Left cardiac atrium (tissue), 4 donors: Measurements from ENCODE around the gene MEIS1. TPM values are rescaled to one million over a fixed set of nuclear protein-coding genes. Genes with fewer than 3 reads are reported as not detected.

ENCODE experiments used
- ATAC-seq, 2 donors: fragments of 200-7000 bp; cut with Tn5 transposase; one replicate each; pipeline ENCODE4 v1.9.1; 2020; ENCODE audit warnings: mild to moderate bottlenecking in 2 of 2, moderate library complexity in 2 of 2
- DNase-seq: peaks from one replicate; pipeline ENCODE4 v3.0.0-alpha.2; 2020
- intact Hi-C, 2 donors: fragments of 100-400 bp; cut with DNase I; formaldehyde crosslinking; loops; one replicate each; pipeline versions ENCODE4 v1.14.1 to v1.15.1; 2022 to 2023
- total RNA-seq, 2 donors: library from RNA; stranded (reverse); fragmentation: NEBNext Ultra II Directional; extraction: Animal tissue kit (Norgen Biotek cat#: 25700); gene quantifications; one replicate each; pipeline ENCODE4 v1.2.1, GENCODE V29; 2021
- donor health status: DM: no; HTN: yes; CAD: no.
- donor health status: DM: no; HTN: yes; CAD: no; lungs with severe emphysema.
- donor health status: DM: yes; HTN: yes; CAD: no.
- donor health status: Dilated cardiomyopathy.

Gene MEIS1
- total RNA-seq, 2 donors from 2014 or later: 32.4 to 36.1 TPM

DNA sequence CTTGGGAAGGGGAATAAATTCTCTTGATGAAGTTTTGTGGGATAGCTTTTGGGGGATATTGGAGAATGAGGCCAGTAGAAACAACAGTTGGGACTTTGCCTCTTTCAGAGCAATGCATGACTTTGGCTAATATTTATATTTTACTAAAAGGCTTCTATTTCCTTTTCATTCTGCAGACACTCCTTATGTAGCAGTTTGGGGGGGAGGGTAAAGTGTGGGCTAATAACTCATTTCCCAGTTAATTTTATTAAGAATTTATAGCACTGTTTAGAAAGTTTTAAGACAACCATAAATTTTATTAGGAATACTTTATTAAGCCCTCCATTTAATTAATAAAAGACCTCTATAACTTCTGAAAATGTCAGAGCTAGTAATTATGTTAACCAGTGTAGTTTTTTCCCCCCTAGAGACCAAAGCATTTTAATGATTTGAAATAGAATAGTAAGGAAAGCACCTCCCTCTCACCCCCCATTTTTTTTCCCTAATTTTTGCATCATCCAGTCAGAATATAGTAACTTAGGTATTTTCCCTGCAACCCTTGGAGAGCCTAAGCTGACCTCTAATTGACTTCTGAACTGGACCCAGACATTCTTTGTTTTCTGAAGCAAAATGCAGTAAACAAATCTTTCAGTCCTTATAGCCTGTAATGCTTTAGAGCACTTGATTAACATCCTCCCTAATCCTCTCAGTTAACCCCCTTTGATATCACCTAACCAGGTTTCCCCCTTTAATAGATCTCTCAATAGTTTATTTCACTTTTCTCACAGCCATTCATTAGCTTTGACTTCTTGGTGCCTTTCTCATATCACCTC lies 5.0 kb upstream of the MEIS1 start:
- intact Hi-C loops: loop anchor here (1.0 to 10.0 kb wide), 6 partner anchors 145 to 1605 kb away; no protein-coding TSS in a partner anchor
- DNase-seq (no peak), ATAC-seq (no peak)

DNA sequence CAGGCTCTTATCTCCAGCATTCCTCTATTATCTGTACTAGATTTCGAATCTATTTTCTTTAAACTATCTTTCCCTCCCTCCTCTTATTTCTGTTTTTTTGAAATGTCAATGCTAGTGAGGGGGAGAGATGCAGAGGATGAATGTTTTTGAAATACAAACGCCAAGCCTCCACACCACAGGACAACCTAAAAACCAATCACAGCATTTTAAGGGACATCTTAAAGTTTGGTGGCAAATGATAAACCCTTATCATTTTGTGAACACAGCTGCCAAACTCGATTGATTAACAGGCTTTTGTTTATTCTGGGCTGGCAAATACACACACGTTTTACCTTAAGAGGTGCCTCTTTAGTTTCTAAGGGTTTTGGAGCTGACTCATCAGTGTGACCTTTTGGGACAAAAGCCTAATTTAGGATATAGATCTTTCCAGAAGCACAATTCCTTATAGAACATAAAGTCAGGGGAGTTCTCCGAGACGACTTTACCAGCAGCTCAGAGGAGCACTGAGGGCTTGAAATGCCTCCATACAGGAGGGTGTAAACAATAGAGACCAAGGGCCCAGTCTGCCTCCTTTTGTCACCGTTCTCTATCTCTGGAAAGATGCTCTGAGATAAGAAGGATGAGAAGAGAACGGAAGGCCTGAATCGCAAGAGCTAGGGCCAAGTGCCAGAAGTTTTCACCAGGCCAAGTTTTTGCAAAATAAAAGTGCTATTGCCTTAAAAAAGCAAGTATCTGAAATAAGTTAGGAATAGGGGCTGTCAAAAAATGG lies 4.2 kb upstream of the MEIS1 start:
- DNase-seq (no peak), ATAC-seq (no peak)
- intact Hi-C loops: loop anchor here (5.0 to 10.0 kb wide), 3 partner anchors 147 to 1604 kb away; no protein-coding TSS in a partner anchor

DNA sequence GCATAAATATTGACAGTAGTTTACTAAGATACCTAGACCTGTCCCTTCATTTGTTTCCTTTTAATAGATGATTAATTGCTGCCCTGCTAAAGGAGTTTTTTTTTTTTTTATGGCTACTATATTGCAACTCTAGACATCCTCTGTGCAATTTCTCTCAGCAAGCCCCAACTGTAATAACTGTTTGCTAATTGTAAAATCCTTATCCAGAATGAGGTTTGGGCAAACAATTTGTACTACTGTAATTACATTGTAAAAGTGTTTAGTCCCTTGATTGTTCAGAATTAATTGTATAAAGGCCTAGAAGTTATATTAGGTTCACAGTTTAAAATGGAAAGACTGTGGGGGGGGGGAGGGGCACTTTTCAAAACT lies 3.7 kb upstream of the MEIS1 start:
- DNase-seq: no peak
- ATAC-seq: no peak
- intact Hi-C loops: loop anchor here (5.0 to 10.0 kb wide), 3 partner anchors 146 to 1604 kb away; no protein-coding TSS in a partner anchor

DNA sequence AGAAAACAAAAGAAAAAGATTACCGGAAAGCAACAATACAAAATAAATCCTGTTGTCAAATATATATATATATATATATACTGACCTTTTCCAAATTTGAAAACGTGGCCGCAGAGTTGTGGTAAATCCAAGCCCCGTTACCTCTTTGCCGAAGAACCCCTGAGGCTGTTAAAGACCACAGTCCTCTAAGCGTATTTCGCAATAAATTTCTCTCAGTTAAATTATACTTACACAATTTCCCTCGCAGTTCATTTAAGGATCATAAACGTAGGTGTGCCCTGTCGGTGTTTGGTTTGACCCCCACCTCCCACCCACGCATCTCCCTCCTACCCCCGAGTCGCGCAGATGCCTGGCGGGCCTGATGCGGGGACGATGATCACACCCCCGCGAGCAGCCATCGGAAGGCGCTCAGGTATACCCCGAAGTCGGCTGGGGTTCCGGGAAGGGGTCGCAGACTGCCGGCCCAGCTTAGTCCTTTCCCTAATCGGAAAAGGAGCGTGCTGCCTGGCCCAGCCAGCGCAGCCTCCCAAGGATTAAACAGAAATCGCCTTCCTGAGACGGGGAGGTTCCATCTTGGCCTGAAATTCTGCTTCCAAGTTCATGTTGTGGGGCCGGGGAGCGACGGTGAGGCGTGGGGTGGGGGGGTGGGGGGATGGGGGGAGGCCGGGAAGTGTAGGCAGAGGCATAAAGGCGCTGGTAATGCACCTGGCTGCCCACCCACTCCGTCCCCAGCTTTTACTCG lies 2.9 kb upstream of the MEIS1 start:
- DNase-seq (no peak), ATAC-seq (no peak)
- intact Hi-C loops: loop anchor here (5.0 to 10.0 kb wide), 3 partner anchors 145 to 1603 kb away; no protein-coding TSS in a partner anchor

DNA sequence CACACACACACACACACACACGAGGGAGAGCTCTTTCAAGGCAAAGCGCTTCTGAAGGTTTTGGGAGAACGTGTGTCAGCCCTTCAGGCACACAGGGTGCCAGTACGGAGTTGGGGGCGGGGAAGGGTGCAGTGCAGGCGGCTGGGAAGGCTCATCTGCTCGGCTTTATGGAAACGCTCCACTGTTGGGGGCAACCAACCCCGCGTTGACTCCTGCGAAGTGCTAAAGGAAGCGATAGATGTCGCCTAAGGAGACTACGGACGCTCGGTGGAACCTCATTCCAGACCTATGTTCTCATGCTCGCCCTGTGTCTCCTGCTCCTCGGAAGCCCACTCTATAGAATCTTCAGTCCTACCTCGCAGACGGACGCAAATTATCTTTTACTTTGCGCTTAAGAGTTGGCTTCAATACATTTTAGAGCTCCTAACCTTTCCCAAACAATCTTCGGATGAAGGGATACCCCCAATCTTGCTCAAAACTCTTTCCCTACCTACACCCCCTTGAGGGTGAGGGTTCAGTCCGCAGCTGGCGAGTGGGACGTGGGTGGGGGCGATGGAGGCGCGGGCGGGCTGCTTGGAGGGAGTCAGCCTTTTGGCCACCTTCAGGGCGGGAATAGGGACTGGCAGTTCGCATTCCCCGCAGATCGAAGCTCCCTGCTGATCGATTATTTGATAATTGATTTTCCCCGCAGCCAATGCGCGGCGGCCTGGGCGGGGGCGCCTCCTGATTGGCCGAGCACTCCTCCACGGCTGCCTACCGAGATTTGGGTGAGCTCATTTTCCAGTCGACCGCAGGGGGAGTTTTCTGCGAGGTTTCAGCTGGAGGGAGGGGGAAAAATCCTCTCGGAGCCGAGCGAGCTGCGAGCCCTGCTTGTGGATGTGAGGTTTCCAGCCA lies 1.9 kb upstream of the MEIS1 start:
- intact Hi-C loops: loop anchor here (5.0 to 10.0 kb wide), 3 partner anchors 144 to 1602 kb away; no protein-coding TSS in a partner anchor
- peak; percentile 91 for DNase-seq
- ATAC-seq: peak; percentile 81 to 85

DNA sequence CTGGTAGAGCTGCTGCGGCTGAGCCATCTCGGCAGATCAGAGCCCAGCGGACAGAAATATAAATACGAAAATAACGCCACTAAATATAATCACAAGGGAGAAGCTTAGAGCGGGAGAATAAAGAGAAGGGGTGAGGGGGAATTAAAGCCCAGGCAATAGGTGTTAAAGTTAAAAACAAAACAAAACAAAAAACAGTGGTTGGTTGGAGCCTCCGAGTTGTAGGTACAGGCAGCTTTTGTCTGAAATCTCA lies 1.3 kb upstream of the MEIS1 start:
- DNase-seq: no peak
- no peak for ATAC-seq
- intact Hi-C loops: loop anchor here (5.0 to 10.0 kb wide), 3 partner anchors 144 to 1601 kb away; no protein-coding TSS in a partner anchor

DNA sequence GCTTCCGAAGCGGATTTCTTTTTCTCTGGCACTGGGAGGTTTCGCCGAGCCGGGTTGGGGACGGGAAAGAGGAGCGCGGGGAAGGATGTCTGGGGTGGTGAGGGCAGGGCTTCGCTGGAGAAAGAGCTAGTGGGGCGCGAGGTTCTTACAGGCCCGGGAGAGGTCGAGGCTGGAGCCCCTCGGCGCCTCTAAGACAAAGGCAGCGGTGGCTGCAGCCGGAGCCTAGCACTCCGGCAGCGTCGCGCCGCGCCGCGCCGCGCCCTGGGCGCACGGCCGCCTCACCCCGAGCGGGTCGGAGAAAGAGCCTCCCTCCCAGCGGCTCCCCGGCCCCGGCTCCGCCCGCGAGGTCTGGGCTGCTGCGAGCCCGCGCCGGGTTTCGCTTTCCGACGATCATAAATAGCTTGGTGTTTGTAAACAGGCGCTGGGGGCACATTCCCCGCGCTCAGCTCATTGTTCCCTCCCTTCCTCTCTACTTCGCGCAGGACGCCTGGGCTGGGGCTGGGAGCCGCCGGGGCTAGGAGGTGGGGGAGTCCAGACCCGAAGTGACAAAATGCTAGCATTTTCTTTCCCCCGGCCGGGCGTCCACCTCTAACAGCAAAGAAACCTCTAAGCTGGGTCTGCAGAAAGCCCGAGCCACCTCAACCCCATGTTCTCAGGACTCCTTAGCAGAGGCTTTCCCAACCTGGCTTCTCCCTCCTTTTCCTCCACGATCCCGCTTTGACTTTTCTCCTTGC lies 813 bp upstream of the MEIS1 start:
- intact Hi-C loops: loop anchor here (5.0 to 10.0 kb wide), 3 partner anchors 143 to 1601 kb away; no protein-coding TSS in a partner anchor
- ATAC-seq (peak; percentile 54 to 73), DNase-seq (peak; percentile 57)

DNA sequence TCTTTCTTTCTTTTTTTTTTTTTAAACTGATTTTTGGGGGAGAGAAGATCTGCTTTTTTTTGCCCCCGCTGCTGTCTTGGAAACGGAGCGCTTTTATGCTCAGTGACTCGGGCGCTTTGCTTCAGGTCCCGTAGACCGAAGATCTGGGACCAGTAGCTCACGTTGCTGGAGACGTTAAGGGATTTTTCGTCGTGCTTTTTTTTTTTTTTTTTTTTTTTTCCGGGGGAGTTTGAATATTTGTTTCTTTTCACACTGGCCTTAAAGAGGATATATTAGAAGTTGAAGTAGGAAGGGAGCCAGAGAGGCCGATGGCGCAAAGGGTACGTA lies 587 bp downstream of the MEIS1 start:
- ATAC-seq (no peak), DNase-seq (peak; percentile 14)
- intact Hi-C loops: loop anchor here in 1 of 2 donors (10.0 kb wide), 1 partner anchor 1599 kb away; no protein-coding TSS in a partner anchor

DNA sequence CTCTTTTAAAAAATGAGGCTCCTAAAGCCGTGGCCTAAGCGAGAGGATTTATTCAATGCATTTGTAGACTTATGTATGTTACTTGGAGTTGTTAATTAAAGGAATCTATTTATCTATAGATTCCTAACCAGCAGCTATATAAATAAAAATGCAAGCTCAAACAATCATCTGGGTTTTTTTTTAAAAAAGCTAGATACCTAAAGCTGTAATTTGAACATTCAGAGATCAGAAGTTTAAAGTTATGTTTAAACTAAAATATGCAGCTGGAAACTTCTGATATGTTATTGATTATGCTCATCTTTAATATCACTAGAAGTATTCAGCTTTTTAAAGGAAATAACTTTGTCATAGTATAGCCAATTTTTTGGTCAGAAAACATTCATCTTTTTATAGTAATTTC lies 1.0 kb downstream of the MEIS1 start:
- DNase-seq (no peak), ATAC-seq (no peak)
- intact Hi-C loops: loop anchor here in 1 of 2 donors (10.0 kb wide), 1 partner anchor 1599 kb away; no protein-coding TSS in a partner anchor

DNA sequence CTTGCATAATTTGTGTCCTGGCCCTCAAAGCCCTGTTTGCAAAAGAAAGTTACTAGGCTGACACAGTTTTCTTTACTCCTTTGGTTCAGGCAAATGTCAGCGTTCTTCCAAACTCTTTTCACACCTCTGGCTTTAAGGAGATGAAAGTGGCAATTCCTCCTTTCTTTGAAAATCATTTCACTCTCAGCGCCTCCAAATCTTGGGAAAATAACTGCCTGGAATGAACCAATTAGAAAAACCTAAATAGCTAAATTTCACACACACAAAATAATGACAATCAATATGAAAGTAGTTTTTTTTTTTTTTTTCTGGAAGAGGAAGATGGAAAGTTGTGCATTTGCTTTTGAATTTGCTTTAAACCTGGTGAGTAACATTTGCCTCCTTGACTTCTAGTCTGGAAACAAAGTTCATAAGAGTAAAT lies 1.7 kb downstream of the MEIS1 start:
- DNase-seq: no peak
- ATAC-seq: no peak
- intact Hi-C loops: loop anchor here in 1 of 2 donors (10.0 kb wide), 1 partner anchor 1598 kb away; no protein-coding TSS in a partner anchor

DNA sequence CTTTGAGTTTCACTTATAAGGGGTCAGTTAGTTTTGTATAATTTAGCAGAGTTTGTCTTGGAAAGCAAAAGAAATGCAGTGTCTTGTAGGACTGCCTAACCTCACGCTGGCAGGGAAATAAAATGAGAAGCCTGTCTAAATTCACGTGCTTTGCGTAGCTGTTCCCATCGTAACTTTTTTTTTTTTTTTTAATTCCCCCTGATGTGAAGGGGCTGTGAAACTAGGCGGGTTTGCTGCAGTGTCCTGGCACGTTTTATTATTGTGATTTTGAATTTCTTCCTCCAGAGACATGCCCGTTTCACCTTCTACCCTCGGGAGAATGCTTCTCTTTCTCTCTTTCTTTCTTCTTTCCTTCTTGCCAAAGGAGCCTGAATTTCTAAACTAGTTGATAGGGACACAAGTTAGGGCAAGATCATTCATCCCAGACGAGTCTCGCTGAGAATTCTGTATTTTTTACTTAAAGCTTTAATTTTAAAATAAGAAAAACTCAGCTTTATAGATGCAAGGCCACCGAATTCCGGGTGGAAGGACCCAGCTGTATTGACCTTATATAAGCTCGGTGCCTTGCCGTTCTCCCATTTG lies 2.3 kb downstream of the MEIS1 start:
- no peak for DNase-seq
- intact Hi-C loops: loop anchor here in 1 of 2 donors (10.0 kb wide), 1 partner anchor 1598 kb away; no protein-coding TSS in a partner anchor
- ATAC-seq: no peak

DNA sequence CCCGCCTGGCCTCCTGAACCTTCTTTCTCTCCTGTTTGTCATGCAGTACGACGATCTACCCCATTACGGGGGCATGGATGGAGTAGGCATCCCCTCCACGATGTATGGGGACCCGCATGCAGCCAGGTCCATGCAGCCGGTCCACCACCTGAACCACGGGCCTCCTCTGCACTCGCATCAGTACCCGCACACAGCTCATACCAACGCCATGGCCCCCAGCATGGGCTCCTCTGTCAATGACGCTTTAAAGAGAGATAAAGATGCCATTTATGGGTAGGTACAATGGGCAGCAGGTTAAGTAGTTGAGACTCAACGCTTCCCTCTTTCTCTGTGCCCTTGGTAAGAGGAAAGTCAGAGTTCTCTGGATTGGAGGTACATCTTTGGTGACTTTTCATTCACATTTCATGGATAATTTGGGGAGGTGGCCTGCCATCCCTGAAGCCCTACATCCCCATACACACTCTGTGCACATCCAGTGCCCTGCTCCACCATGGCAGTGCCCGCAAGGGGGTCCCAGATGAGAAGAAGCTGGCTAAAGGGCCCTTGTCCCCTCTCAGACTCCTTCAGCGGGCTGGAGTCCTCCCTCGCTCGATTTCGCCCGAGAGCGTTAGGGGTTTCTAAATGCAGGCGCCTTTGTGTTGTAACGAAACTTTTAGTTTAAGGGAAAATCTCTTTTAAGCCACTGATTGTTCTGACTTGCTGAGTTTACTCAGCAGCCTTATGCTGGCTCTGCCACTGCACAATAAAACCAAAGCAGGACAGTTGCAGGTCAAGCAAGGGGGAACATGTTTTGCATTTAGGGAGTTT lies 3.0 kb downstream of the MEIS1 start:
- intact Hi-C loops: loop anchor here in 1 of 2 donors (10.0 kb wide), 1 partner anchor 1597 kb away; no protein-coding TSS in a partner anchor
- DNase-seq (peak; percentile 41), ATAC-seq (peak in 1 of 2 donors; percentile 5)

DNA sequence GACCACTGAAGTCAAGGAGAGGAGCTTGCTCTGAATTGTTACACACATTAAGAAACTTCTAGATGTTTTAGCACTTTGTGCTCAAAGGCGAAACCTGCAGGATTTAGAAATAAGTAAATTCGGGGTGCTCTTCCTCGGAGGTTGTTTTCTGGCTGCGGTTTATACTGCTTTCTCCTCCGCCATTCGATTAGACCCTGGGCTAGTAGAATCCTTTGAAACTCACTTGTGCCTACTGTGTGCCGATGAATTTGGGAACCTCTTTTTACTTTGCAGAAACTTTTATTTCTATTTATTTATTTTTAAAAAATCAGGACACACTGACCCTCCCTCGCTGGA lies 3.5 kb downstream of the MEIS1 start:
- ATAC-seq (no peak), DNase-seq (no peak)
- intact Hi-C loops: loop anchor here in 1 of 2 donors (10.0 kb wide), 1 partner anchor 1596 kb away; no protein-coding TSS in a partner anchor

DNA sequence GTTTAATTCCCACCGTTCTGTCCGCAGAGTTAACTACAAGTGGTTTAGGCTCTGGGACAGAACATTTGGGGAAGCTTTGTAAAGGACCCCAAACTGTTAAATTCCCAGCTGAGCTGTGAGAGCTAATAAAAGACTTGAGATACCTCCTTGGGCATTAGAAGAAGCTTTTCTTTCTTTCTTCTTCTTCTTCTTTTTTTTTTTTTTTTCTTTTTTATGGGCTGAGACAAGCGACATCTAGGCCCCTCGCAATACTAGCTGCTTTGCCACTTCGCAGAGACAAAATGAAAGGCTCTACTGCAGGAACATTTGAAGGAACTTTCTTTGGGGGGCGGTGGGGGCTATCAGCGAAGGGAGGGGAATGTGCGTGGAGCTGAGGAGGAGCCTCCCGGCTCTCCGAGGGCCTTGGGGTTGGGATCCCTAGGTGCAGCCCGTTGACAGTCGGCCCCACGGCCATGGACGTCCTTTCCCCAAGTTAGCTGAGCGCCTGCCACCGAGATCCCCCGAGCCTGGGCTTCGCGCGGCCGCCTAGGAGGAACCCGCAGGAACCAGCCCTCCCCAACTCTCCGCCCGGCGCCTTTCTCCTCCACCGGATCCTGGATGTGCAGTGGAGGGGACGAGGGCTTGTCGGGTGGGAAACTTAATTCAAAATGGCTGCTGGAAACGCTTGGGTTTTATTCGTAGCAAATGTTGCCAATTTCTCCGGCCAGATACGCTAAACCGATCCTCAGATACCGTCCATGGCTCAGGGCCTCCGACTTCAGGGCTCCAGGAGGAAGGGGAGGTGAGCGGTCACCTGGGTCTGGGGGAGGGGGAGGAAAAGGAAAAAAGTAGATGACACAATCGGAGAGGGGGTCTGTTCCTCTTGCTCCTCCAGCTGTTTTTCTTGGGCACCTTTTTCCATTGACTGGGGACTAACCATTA lies 4.2 kb downstream of the MEIS1 start:
- ATAC-seq (no peak), DNase-seq (peak; percentile 40)
- intact Hi-C loops: loop anchor here in 1 of 2 donors (10.0 kb wide), 1 partner anchor 1596 kb away; no protein-coding TSS in a partner anchor

DNA sequence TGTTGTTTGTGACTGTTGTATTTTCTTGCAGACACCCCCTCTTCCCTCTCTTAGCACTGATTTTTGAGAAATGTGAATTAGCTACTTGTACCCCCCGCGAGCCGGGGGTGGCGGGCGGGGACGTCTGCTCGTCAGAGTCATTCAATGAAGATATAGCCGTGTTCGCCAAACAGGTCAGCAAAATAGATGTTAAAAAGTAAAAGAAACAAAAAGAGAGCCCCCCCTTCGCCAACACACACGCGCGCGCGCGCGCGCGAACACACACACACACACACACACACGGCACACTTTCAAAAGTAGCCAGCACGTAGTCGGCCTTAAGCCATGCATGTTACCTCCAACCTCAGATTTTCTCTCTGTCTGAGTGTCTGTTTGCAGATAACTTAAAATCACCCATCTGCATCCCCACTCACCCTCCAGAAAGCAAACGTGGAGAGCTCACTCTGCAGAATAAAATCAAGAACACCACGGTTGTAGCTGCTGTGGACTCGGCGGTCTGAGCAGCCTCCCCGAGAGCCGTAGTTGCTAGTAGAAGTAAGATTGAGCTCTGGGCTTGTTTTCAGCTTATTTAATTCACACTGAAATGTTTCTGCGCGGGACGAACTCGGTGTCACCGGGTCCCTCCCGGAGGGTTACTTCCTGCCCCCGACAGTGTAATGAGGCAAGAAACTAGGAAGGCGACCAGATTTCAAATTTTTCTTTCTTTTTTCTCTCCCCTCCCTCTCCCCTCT lies 5.1 kb downstream of the MEIS1 start:
- ATAC-seq: peak; percentile 4 to 7
- intact Hi-C loops: loop anchor here (2.0 to 10.0 kb wide), 3 partner anchors 37 to 1595 kb away; no protein-coding TSS in a partner anchor
- peak; percentile 23 for DNase-seq
